MCF 10A (cell line): ENCODE results near the gene MORN5. TPM values are rescaled to one million over a fixed set of nuclear protein-coding genes. Genes with fewer than 3 reads are reported as not detected.
A peak's percentile ranks its signal among the peaks of the same experiment; 100 is the strongest.

Experiments
- BruUV-seq: library from RNA; stranded (reverse); fragments of 400-500 nt; replicated peaks from 2 replicates; lab custom pipeline; 2021; lab: Mats Ljungman, UMichigan
- CTCF ChIA-PET: fragments of 300-600 bp; sonication (Branson Sonifier 250); formaldehyde crosslinking; extraction: SDS; loops from one replicate; lab custom pipeline; 2021; ENCODE audit warnings: antibody characterized with exemption, inconsistent platforms; lab: Yijun Ruan, JAX
- POLR2A ChIA-PET: fragments of 300-600, 350-650 bp; sonication (Branson Sonifier 250); formaldehyde crosslinking; extraction: SDS; loops from one replicate; lab custom pipeline; 2020; ENCODE audit warnings: antibody characterized with exemption, inconsistent platforms; lab: Yijun Ruan, JAX
- DNase-seq: peaks from one replicate; pipeline ENCODE4 v3.0.0-alpha.2; 2018; ENCODE audit not compliant: unreplicated experiment
- H3K27ac Mint-ChIP-seq: one replicate; pipeline ENCODE4 v1.8.0; 2022; ENCODE audit warnings: mild to moderate bottlenecking, low read depth, mixed read lengths; ENCODE audit not compliant: unreplicated experiment
- H3K27me3 Mint-ChIP-seq: one replicate; pipeline ENCODE4 v1.8.0; 2022; ENCODE audit warnings: mixed read lengths; ENCODE audit not compliant: insufficient read depth, unreplicated experiment
- H3K36me3 Mint-ChIP-seq: one replicate; pipeline ENCODE4 v1.8.0; 2022; ENCODE audit warnings: mild to moderate bottlenecking, moderate library complexity, mixed read lengths; ENCODE audit not compliant: insufficient read depth, unreplicated experiment
- H3K4me1 Mint-ChIP-seq: one replicate; pipeline ENCODE4 v1.8.0; 2022; ENCODE audit warnings: mixed read lengths; ENCODE audit not compliant: insufficient read depth, unreplicated experiment
- H3K4me3 Mint-ChIP-seq: one replicate; pipeline ENCODE4 v1.8.0; 2022; ENCODE audit warnings: mild to moderate bottlenecking, moderate library complexity, mixed read lengths; ENCODE audit not compliant: unreplicated experiment
- H3K9me3 Mint-ChIP-seq: one replicate; pipeline ENCODE4 v1.8.0; 2022; ENCODE audit warnings: mixed read lengths; ENCODE audit not compliant: unreplicated experiment
- intact Hi-C: fragments of 100-400 bp; cut with micrococcal nuclease; formaldehyde crosslinking; loops from 2 replicates; pipeline ENCODE4 v1.14.1; 2022
- microRNA-seq: library from miRNA; unstranded; fragments of <30 nt; microRNA quantifications from one replicate; pipeline ENCODE4 v1.2.0, GENCODE V29; 2022
- total RNA-seq: library from RNA; stranded (reverse); gene quantifications from 2 replicates; pipeline ENCODE4 v1.2.3, GENCODE V29; 2022
- TF ChIP-seq, protein P1 (sequence below): fragments of 200-600 bp; IDR thresholded peaks from one replicate; pipeline ENCODE4 v1.8.0; 2022; ENCODE audit warnings: antibody characterized with exemption, mild to moderate bottlenecking; ENCODE audit not compliant: unreplicated experiment

The MORN5 gene
- total RNA-seq, 1 experiment from 2014 or later: not detected

DNA sequence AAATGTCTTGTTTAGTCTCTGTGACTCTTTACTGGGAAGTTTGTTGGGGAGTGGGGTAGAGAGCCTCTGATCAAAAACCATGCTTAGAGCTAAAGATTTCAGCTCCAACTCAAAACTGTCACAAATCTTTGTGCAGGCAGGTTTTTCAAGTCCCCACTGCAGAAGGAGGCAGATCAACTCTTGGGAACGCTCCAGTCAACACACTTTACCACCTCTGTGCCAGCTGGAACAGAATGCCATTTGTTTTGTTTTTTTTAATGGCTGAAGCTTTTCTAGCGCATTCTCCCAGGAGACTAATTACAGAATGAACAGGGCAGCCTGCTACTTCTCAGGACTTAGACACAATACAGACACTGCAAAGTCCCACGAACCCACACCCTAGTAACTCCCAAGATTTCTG is 87.0 kb downstream of the MORN5 start:
- Mint-ChIP-seq H3K36me3 (peaks cover 90% of the 10 kb centered on the region), H3K4me3 (no peak overlapping the region), H3K27me3 (no peaks in the 10 kb centered on the region), H3K4me1 (peaks cover 18% of the 10 kb centered on the region), H3K9me3 (no peaks in the 10 kb centered on the region), H3K27ac (peak overlapping the region; percentile 91)
- DNase-seq: no peak
- POLR2A ChIA-PET: interaction anchor here (1.2 to 2.6 kb wide), 3 partner anchors 18 to 206 kb away, joined by 3 to 21 read pairs (median 6); partner anchors contain the start of genes MRRF and RBM18
- CTCF ChIA-PET: interaction anchor here (2.2 kb wide), 1 partner anchor 18 kb away, joined by 7 read pairs; the partner anchor contains the start of genes MRRF and RBM18
- intact Hi-C loops: no loop called here
- TF ChIP-seq, protein P1, sequence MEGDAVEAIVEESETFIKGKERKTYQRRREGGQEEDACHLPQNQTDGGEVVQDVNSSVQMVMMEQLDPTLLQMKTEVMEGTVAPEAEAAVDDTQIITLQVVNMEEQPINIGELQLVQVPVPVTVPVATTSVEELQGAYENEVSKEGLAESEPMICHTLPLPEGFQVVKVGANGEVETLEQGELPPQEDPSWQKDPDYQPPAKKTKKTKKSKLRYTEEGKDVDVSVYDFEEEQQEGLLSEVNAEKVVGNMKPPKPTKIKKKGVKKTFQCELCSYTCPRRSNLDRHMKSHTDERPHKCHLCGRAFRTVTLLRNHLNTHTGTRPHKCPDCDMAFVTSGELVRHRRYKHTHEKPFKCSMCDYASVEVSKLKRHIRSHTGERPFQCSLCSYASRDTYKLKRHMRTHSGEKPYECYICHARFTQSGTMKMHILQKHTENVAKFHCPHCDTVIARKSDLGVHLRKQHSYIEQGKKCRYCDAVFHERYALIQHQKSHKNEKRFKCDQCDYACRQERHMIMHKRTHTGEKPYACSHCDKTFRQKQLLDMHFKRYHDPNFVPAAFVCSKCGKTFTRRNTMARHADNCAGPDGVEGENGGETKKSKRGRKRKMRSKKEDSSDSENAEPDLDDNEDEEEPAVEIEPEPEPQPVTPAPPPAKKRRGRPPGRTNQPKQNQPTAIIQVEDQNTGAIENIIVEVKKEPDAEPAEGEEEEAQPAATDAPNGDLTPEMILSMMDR: no peak
- BruUV-seq: no TSS peak

DNA sequence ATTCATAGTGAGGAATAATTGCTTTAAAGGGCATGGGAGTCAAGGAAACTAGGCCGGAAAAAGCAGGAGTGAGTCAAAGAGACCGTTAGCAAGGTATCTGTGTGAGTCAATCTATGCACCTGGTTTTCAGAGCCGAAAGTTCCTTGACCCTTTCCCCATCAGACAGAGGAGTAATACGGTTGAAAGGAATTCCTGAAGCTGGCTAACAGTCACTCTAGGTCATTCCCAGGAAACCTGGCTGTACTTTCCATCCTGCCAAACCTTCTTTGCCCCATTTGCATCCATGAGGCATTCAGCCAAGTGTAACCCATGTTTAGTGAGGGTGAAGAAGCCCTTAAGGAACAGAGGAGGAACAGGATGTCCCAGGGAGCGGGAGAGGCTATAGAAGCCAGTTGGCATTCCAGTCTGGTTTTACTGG is 88.7 kb downstream of the MORN5 start:
- ChIA-PET POLR2A (interaction anchor here (0.7 to 4.3 kb wide), 5 partner anchors 11 to 128 kb away, joined by 3 to 72 read pairs (median 5); partner anchors contain the start of genes MORN5, MRRF, NDUFA8 and RBM18), CTCF (interaction anchor here (0.9 to 1.5 kb wide), 4 partner anchors 14 to 216 kb away, joined by 3 to 5 read pairs (median 4); no protein-coding TSS in a partner anchor)
- peak overlapping the region; percentile 62 for H3K4me3 Mint-ChIP-seq
- no peaks in the 10 kb centered on the region for H3K9me3 Mint-ChIP-seq
- BruUV-seq: no TSS peak
- peaks cover 93% of the 10 kb centered on the region for H3K36me3 Mint-ChIP-seq
- DNase-seq: peak; percentile 91
- intact Hi-C loops: no loop called here
- no peaks in the 10 kb centered on the region for H3K27me3 Mint-ChIP-seq
- H3K4me1 Mint-ChIP-seq: peaks cover 19% of the 10 kb centered on the region
- H3K27ac Mint-ChIP-seq: peak overlapping the region; percentile 91
- TF ChIP-seq, protein P1: no peak

Small RNA genes within 50 kb of the gene (microRNA-seq; reads per million reads assigned to microRNA genes)
- gene MIR4478: not detected

Other genes with a start within 250 kb of the MORN5 start
- gene TTLL11, start 66.6 kb upstream of the MORN5 start, total RNA-seq: 9.0 and 13.6 TPM in 2 replicates
- 52.5 and 58.4 TPM in 2 replicates for gene NDUFA8, start 129 bp upstream of the MORN5 start, total RNA-seq
- 0.26 TPM in 1 of 2 replicates, not detected in the other for gene LHX6, start 69.0 kb downstream of the MORN5 start, total RNA-seq
- 39.9 and 44.4 TPM in 2 replicates for gene RBM18, start 104.9 kb downstream of the MORN5 start, total RNA-seq
- gene MRRF, start 105.0 kb downstream of the MORN5 start, total RNA-seq: 73.0 and 90.3 TPM in 2 replicates
- 0.20 and 0.70 TPM in 2 replicates for gene PTGS1, start 211.1 kb downstream of the MORN5 start, total RNA-seq